Measurements from ENCODE around the gene ACTN4.

The ACTN4 gene

DNA sequence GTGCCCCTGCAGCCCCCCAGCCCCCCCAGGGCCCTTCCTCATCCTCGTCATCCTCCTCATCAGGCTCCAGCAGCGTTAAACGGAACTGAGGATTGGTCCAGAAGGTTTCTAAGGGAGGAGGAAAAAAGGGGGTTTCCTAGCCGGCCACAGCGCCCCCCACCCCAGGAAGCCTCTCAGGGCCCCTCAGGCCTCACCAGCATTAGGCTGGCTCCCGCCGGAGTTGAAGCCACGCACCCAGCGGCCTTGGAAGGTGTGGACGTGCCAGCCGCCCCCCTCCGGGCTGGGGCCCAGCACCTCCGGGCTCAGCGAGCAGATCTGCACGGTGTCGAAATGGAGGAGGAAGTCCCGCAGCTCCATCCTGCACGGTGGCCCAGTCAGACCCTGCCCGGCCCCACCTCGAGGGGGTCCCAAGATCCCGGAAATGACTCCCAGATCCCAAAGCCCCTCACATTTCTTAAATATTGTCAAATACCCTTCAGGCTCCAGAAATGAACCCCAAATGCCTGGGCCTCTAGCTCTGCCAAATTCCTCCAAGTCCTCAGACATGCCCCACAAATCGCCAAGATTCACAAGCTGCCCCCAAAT, 89.9 kb downstream of the ACTN4 start:
- DNase-seq: peak in 2 of 3 donors; percentile 76 to 77
- Histone ChIP-seq H3K27me3 (replicated peaks in 2 of 5; ENCODE audit: control insufficient read depth in 4 of 5, insufficient read depth in 5 of 5, low read length in 4 of 5) (no peaks in the 10 kb centered on the region), H3K9me3 (ENCODE audit: control extremely low read depth in 1 of 5, control insufficient read depth in 4 of 5, insufficient read depth in 2 of 5, low read depth in 1 of 5, low read length in 4 of 5) (no peaks in the 10 kb centered on the region), H3K4me3 (ENCODE audit: control insufficient read depth in 1 of 7, extremely low read depth in 1 of 7, insufficient read depth in 4 of 7, low read depth in 2 of 7, low read length in 6 of 7) (peak overlapping the region in 6 of 7 experiments; percentile 11 to 73 (median 46)), H3K4me1 (ENCODE audit: control extremely low read depth in 1 of 4, control insufficient read depth in 4 of 4, insufficient read depth in 4 of 4, low read length in 3 of 4) (peaks cover 3 to 41% (median 37%) of the 10 kb centered on the region in 4 experiments), H3K36me3 (ENCODE audit: control insufficient read depth in 4 of 4, insufficient read depth in 4 of 4, low read length in 3 of 4) (peaks cover 0 to 4% (median 2%) of the 10 kb centered on the region in 4 experiments), H3K27ac (ENCODE audit: insufficient read depth in 1 of 2, low read depth in 1 of 2, low read length in 2 of 2, poor library complexity in 1 of 2, severe bottlenecking in 2 of 2) (no peak overlapping the region)
- CTCF ChIA-PET: no interaction called here
- 6% methylated on average over 15 of the region's 22 CpGs for WGBS (ENCODE audit: insufficient coverage)
- POLR2A ChIA-PET: interaction anchor here (0.6 kb wide), 1 partner anchor 29 kb away, joined by 3 read pairs; no protein-coding TSS in a partner anchor

GRCh38 chr19:38737921-38738737, 90.7 kb downstream of the ACTN4 start:
- peak overlapping the region in 1 of 7 experiments; percentile 73 for H3K4me3 ChIP-seq (ENCODE audit: control insufficient read depth in 1 of 7, extremely low read depth in 1 of 7, insufficient read depth in 4 of 7, low read depth in 2 of 7, low read length in 6 of 7)
- H3K4me1 ChIP-seq (ENCODE audit: control extremely low read depth in 1 of 4, control insufficient read depth in 4 of 4, insufficient read depth in 4 of 4, low read length in 3 of 4): peaks cover 3 to 40% (median 36%) of the 10 kb centered on the region in 4 experiments
- no peak for DNase-seq
- WGBS (ENCODE audit: insufficient coverage): 98% methylated on average over 11 of the region's 21 CpGs
- CTCF ChIA-PET: no interaction called here
- no peaks in the 10 kb centered on the region for H3K27me3 ChIP-seq (replicated peaks in 2 of 5; ENCODE audit: control insufficient read depth in 4 of 5, insufficient read depth in 5 of 5, low read length in 4 of 5)
- no peaks in the 10 kb centered on the region for H3K9me3 ChIP-seq (ENCODE audit: control extremely low read depth in 1 of 5, control insufficient read depth in 4 of 5, insufficient read depth in 2 of 5, low read depth in 1 of 5, low read length in 4 of 5)
- no peaks in the 10 kb centered on the region for H3K36me3 ChIP-seq (ENCODE audit: control insufficient read depth in 4 of 4, insufficient read depth in 4 of 4, low read length in 3 of 4)
- POLR2A ChIA-PET: interaction anchor here (0.6 kb wide), 1 partner anchor 28 kb away, joined by 3 read pairs; no protein-coding TSS in a partner anchor
- no peak overlapping the region for H3K27ac ChIP-seq (ENCODE audit: insufficient read depth in 1 of 2, low read depth in 1 of 2, low read length in 2 of 2, poor library complexity in 1 of 2, severe bottlenecking in 2 of 2)

GRCh38 chr19:38739440-38740256, 92.2 kb downstream of the ACTN4 start:
- Histone ChIP-seq H3K27ac (ENCODE audit: insufficient read depth in 1 of 2, low read depth in 1 of 2, low read length in 2 of 2, poor library complexity in 1 of 2, severe bottlenecking in 2 of 2) (no peak overlapping the region), H3K4me1 (ENCODE audit: control extremely low read depth in 1 of 4, control insufficient read depth in 4 of 4, insufficient read depth in 4 of 4, low read length in 3 of 4) (peaks cover 0 to 25% (median 22%) of the 10 kb centered on the region in 4 experiments), H3K27me3 (replicated peaks in 2 of 5; ENCODE audit: control insufficient read depth in 4 of 5, insufficient read depth in 5 of 5, low read length in 4 of 5) (no peaks in the 10 kb centered on the region), H3K36me3 (ENCODE audit: control insufficient read depth in 4 of 4, insufficient read depth in 4 of 4, low read length in 3 of 4) (no peaks in the 10 kb centered on the region), H3K4me3 (ENCODE audit: control insufficient read depth in 1 of 7, extremely low read depth in 1 of 7, insufficient read depth in 4 of 7, low read depth in 2 of 7, low read length in 6 of 7) (no peak overlapping the region), H3K9me3 (ENCODE audit: control extremely low read depth in 1 of 5, control insufficient read depth in 4 of 5, insufficient read depth in 2 of 5, low read depth in 1 of 5, low read length in 4 of 5) (no peaks in the 10 kb centered on the region)
- 81% methylated on average over 10 of the region's 16 CpGs for WGBS (ENCODE audit: insufficient coverage)
- ChIA-PET CTCF (interaction anchor here (1.1 to 1.2 kb wide), 2 partner anchors 26 to 191 kb away, joined by 3 read pairs; partner anchors contain the start of genes MRPS12 and SARS2), POLR2A (interaction anchor here (0.6 kb wide), 1 partner anchor 99 kb away, joined by 7 read pairs; no protein-coding TSS in a partner anchor)
- DNase-seq: peak in 2 of 3 donors; percentile 38 to 39

- no peaks in the 10 kb centered on the region for H3K27me3 ChIP-seq (replicated peaks in 2 of 5; ENCODE audit: control insufficient read depth in 4 of 5, insufficient read depth in 5 of 5, low read length in 4 of 5)
- H3K4me3 ChIP-seq (ENCODE audit: control insufficient read depth in 1 of 7, extremely low read depth in 1 of 7, insufficient read depth in 4 of 7, low read depth in 2 of 7, low read length in 6 of 7): no peak overlapping the region
- no peaks in the 10 kb centered on the region for H3K36me3 ChIP-seq (ENCODE audit: control insufficient read depth in 4 of 4, insufficient read depth in 4 of 4, low read length in 3 of 4)
- no peak overlapping the region for H3K27ac ChIP-seq (ENCODE audit: insufficient read depth in 1 of 2, low read depth in 1 of 2, low read length in 2 of 2, poor library complexity in 1 of 2, severe bottlenecking in 2 of 2)
- POLR2A ChIA-PET: no interaction called here
- H3K4me1 ChIP-seq (ENCODE audit: control extremely low read depth in 1 of 4, control insufficient read depth in 4 of 4, insufficient read depth in 4 of 4, low read length in 3 of 4): peaks cover 0 to 19% (median 16%) of the 10 kb centered on the region in 4 experiments
- no peak for DNase-seq
- no peaks in the 10 kb centered on the region for H3K9me3 ChIP-seq (ENCODE audit: control extremely low read depth in 1 of 5, control insufficient read depth in 4 of 5, insufficient read depth in 2 of 5, low read depth in 1 of 5, low read length in 4 of 5)
- CTCF ChIA-PET: interaction anchor here (1.1 kb wide), 2 partner anchors 10 to 190 kb away, joined by 3 read pairs; partner anchors contain the start of genes MRPS12 and SARS2
- 100% methylated on average over 8 of the region's 9 CpGs for WGBS (ENCODE audit: insufficient coverage)
Measured at GRCh38 chr19:38740257-38740592, 92.8 kb downstream of the ACTN4 start.

GRCh38 chr19:38740932-38741331, 93.5 kb downstream of the ACTN4 start:
- no peaks in the 10 kb centered on the region for H3K9me3 ChIP-seq (ENCODE audit: control extremely low read depth in 1 of 5, control insufficient read depth in 4 of 5, insufficient read depth in 2 of 5, low read depth in 1 of 5, low read length in 4 of 5)
- no peaks in the 10 kb centered on the region for H3K27me3 ChIP-seq (replicated peaks in 2 of 5; ENCODE audit: control insufficient read depth in 4 of 5, insufficient read depth in 5 of 5, low read length in 4 of 5)
- no peak overlapping the region for H3K27ac ChIP-seq (ENCODE audit: insufficient read depth in 1 of 2, low read depth in 1 of 2, low read length in 2 of 2, poor library complexity in 1 of 2, severe bottlenecking in 2 of 2)
- H3K4me1 ChIP-seq (ENCODE audit: control extremely low read depth in 1 of 4, control insufficient read depth in 4 of 4, insufficient read depth in 4 of 4, low read length in 3 of 4): peaks cover 0 to 16% (median 13%) of the 10 kb centered on the region in 4 experiments
- POLR2A ChIA-PET: no interaction called here
- no peaks in the 10 kb centered on the region for H3K36me3 ChIP-seq (ENCODE audit: control insufficient read depth in 4 of 4, insufficient read depth in 4 of 4, low read length in 3 of 4)
- DNase-seq: no peak
- CTCF ChIA-PET: interaction anchor here (1.1 kb wide), 1 partner anchor 11 kb away, joined by 3 read pairs; no protein-coding TSS in a partner anchor
- WGBS (ENCODE audit: insufficient coverage): 100% methylated on average over 2 of the region's 2 CpGs
- H3K4me3 ChIP-seq (ENCODE audit: control insufficient read depth in 1 of 7, extremely low read depth in 1 of 7, insufficient read depth in 4 of 7, low read depth in 2 of 7, low read length in 6 of 7): no peak overlapping the region

DNA sequence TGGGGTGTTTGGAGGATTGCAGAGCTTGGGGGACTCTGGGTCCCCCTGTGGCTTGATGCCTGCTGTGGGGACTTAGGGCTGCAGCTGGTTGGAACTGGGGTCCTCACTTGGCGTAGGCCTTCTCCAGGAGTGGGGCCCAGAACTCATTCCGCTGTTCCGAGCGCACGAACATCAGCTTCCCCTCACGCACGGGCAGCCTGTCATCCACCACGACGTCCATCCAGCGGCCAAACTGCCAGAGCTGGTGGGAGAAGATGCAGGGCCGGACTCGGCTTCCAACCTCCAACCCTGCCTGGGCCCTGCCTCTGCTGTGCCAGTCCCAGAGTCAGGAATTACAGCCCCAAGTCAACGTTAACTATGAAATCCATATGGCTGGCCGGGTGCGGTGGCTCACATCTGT, 94.2 kb downstream of the ACTN4 start:
- no peaks in the 10 kb centered on the region for H3K9me3 ChIP-seq (ENCODE audit: control extremely low read depth in 1 of 5, control insufficient read depth in 4 of 5, insufficient read depth in 2 of 5, low read depth in 1 of 5, low read length in 4 of 5)
- H3K27me3 ChIP-seq (replicated peaks in 2 of 5; ENCODE audit: control insufficient read depth in 4 of 5, insufficient read depth in 5 of 5, low read length in 4 of 5): no peaks in the 10 kb centered on the region
- CTCF ChIA-PET: interaction anchor here (0.8 kb wide), 1 partner anchor 9 kb away, joined by 3 read pairs; no protein-coding TSS in a partner anchor
- H3K4me3 ChIP-seq (ENCODE audit: control insufficient read depth in 1 of 7, extremely low read depth in 1 of 7, insufficient read depth in 4 of 7, low read depth in 2 of 7, low read length in 6 of 7): no peak overlapping the region
- POLR2A ChIA-PET: no interaction called here
- H3K27ac ChIP-seq (ENCODE audit: insufficient read depth in 1 of 2, low read depth in 1 of 2, low read length in 2 of 2, poor library complexity in 1 of 2, severe bottlenecking in 2 of 2): no peak overlapping the region
- 96% methylated on average over 15 of the region's 15 CpGs for WGBS (ENCODE audit: insufficient coverage)
- no peak for DNase-seq
- H3K4me1 ChIP-seq (ENCODE audit: control extremely low read depth in 1 of 4, control insufficient read depth in 4 of 4, insufficient read depth in 4 of 4, low read length in 3 of 4): peaks cover 0 to 10% (median 6%) of the 10 kb centered on the region in 4 experiments
- no peaks in the 10 kb centered on the region for H3K36me3 ChIP-seq (ENCODE audit: control insufficient read depth in 4 of 4, insufficient read depth in 4 of 4, low read length in 3 of 4)

Data from common myeloid progenitor, CD34-positive (primary cell).